ENCODE results near the gene KAT14. TPM values are rescaled to one million over a fixed set of nuclear protein-coding genes. Genes with fewer than 3 reads are reported as not detected.

KAT14 gene
- total and polyA plus RNA-seq, 3 experiments from 2014 or later: 17.8 to 21.4 (median 18.6) TPM

DNA sequence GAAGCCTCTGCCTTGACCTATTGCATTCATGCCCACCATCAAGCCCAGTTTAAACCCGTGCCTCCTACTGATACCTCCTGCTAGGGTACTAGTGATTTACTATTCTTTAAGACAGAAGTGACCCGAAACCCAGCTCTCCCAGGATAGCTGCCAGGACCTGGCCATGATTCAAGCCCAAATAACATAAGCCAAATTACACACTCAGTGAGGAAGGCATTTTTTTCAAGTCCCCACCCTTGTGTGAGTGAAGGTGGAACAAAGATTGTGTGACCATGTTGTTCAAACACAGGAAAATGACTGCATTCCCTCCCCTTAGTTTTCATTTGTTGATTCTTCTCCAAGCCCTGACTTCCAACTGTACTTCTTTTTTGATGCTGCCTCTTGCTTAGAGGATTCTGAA, 3.7 kb upstream of the KAT14 start:
- CTCF ChIA-PET: no interaction called here
- Histone ChIP-seq H3K4me1 (ENCODE audit: insufficient read depth, low read length) (peaks cover 10% of the 10 kb centered on the region), H3K27me3 (ENCODE audit: insufficient read depth, low read length, poor library complexity, severe bottlenecking) (no peaks in the 10 kb centered on the region), H3K9me3 (ENCODE audit: low read length) (no peaks in the 10 kb centered on the region), H3K4me3 (ENCODE audit: low read length) (no peak overlapping the region), H3K27ac (ENCODE audit: low read depth, low read length) (no peak overlapping the region), H3K36me3 (ENCODE audit: insufficient read depth, low read length) (no peaks in the 10 kb centered on the region)
- POLR2A ChIA-PET: no interaction called here
- Mint-ChIP-seq H3K27me3 (peaks cover 2 to 4% of the 10 kb centered on the region in 2 donors), H3K4me1 (peaks cover 11 to 17% (median 13%) of the 10 kb centered on the region in 3 donors), H3K27ac (peak overlapping the region in 1 of 8 donors; percentile 89), H3K36me3 (peaks cover 0 to 7% (median 0%) of the 10 kb centered on the region in 3 donors), H3K9me3 (no peaks in the 10 kb centered on the region), H3K4me3 (peak overlapping the region in 1 of 7 donors; percentile 6)
- no peak for DNase-seq

DNA sequence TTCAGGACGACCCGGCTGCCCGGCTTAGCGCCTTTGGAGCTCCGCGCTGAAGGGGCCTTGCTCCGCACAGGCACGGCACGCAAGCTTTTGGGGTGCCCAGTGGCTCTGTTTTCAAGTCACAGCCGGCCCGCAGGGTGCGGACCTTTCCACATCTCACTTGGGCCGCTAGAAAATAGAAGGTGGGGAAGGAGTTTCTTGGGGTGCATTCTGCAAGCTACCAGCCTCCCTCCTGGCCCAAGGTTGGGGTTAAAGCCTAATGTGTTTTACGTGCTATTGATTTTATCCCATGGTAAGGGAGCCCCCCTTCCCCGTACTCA, 561 bp downstream of the KAT14 start:
- H3K9me3 ChIP-seq (ENCODE audit: low read length): no peaks in the 10 kb centered on the region
- peaks cover 24% of the 10 kb centered on the region for H3K4me1 ChIP-seq (ENCODE audit: insufficient read depth, low read length)
- H3K27ac ChIP-seq (ENCODE audit: low read depth, low read length): peak overlapping the region; percentile 83
- POLR2A ChIA-PET: interaction anchor here (0.6 to 1.9 kb wide), 5 partner anchors 7 to 456 kb away, joined by 3 to 6 read pairs (median 3); partner anchors contain the start of genes RRBP1 and ZNF133
- Mint-ChIP-seq H3K27ac (peak overlapping the region; percentile 69 to 95 (median 83)), H3K4me1 (peaks cover 36 to 45% (median 36%) of the 10 kb centered on the region in 3 donors), H3K9me3 (no peaks in the 10 kb centered on the region), H3K27me3 (peaks cover 0 to 2% of the 10 kb centered on the region in 2 donors), H3K36me3 (peaks cover 2 to 19% (median 3%) of the 10 kb centered on the region in 3 donors), H3K4me3 (peak overlapping the region; percentile 88 to 95 (median 89))
- H3K27me3 ChIP-seq (ENCODE audit: insufficient read depth, low read length, poor library complexity, severe bottlenecking): no peaks in the 10 kb centered on the region
- peak overlapping the region; percentile 95 for H3K4me3 ChIP-seq (ENCODE audit: low read length)
- CTCF ChIA-PET: interaction anchor here (0.9 to 1.2 kb wide), 3 partner anchors 14 to 568 kb away, joined by 3 to 4 read pairs (median 3); partner anchors contain the start of genes DSTN and ZNF133
- DNase-seq: no peak
- no peaks in the 10 kb centered on the region for H3K36me3 ChIP-seq (ENCODE audit: insufficient read depth, low read length)

GRCh38 chr20:18138639-18139583, 1.2 kb downstream of the KAT14 start:
- H3K4me1 ChIP-seq (ENCODE audit: insufficient read depth, low read length): peaks cover 24% of the 10 kb centered on the region
- Mint-ChIP-seq H3K27ac (peak overlapping the region; percentile 69 to 95 (median 86)), H3K4me3 (peak overlapping the region; percentile 88 to 95 (median 89)), H3K4me1 (peaks cover 36 to 47% (median 37%) of the 10 kb centered on the region in 3 donors), H3K36me3 (peaks cover 2 to 24% (median 3%) of the 10 kb centered on the region in 3 donors), H3K27me3 (peaks cover 0 to 2% of the 10 kb centered on the region in 2 donors), H3K9me3 (no peaks in the 10 kb centered on the region)
- peak overlapping the region; percentile 95 for H3K4me3 ChIP-seq (ENCODE audit: low read length)
- DNase-seq: no peak
- no peaks in the 10 kb centered on the region for H3K36me3 ChIP-seq (ENCODE audit: insufficient read depth, low read length)
- no peaks in the 10 kb centered on the region for H3K9me3 ChIP-seq (ENCODE audit: low read length)
- H3K27ac ChIP-seq (ENCODE audit: low read depth, low read length): peak overlapping the region; percentile 83
- H3K27me3 ChIP-seq (ENCODE audit: insufficient read depth, low read length, poor library complexity, severe bottlenecking): no peaks in the 10 kb centered on the region
- POLR2A ChIA-PET: interaction anchor here (0.5 to 1.9 kb wide), 5 partner anchors 149 to 456 kb away, joined by 3 to 6 read pairs (median 3); partner anchors contain the start of genes RRBP1 and ZNF133
- CTCF ChIA-PET: interaction anchor here (0.9 to 1.7 kb wide), 4 partner anchors 13 to 569 kb away, joined by 3 to 4 read pairs (median 3); partner anchors contain the start of genes DSTN, RRBP1 and ZNF133

GRCh38 chr20:18139832-18140231, 2.2 kb downstream of the KAT14 start:
- Histone ChIP-seq H3K36me3 (ENCODE audit: insufficient read depth, low read length) (peaks cover 2% of the 10 kb centered on the region), H3K4me3 (ENCODE audit: low read length) (no peak overlapping the region), H3K4me1 (ENCODE audit: insufficient read depth, low read length) (peaks cover 24% of the 10 kb centered on the region), H3K27me3 (ENCODE audit: insufficient read depth, low read length, poor library complexity, severe bottlenecking) (no peaks in the 10 kb centered on the region), H3K9me3 (ENCODE audit: low read length) (no peaks in the 10 kb centered on the region), H3K27ac (ENCODE audit: low read depth, low read length) (no peak overlapping the region)
- H3K4me3 Mint-ChIP-seq: peak overlapping the region; percentile 15 to 94 (median 88)
- H3K4me1 Mint-ChIP-seq: peaks cover 36 to 56% (median 38%) of the 10 kb centered on the region in 3 donors
- POLR2A ChIA-PET: no interaction called here
- H3K9me3 Mint-ChIP-seq: no peaks in the 10 kb centered on the region
- CTCF ChIA-PET: interaction anchor here (1.7 kb wide), 1 partner anchor 457 kb away, joined by 3 read pairs; the partner anchor contains the start of gene RRBP1
- peaks cover 3 to 33% (median 5%) of the 10 kb centered on the region in 3 donors for H3K36me3 Mint-ChIP-seq
- no peak for DNase-seq
- peaks cover 0 to 2% of the 10 kb centered on the region in 2 donors for H3K27me3 Mint-ChIP-seq
- peak overlapping the region in 5 of 8 donors; percentile 33 to 95 (median 90) for H3K27ac Mint-ChIP-seq

GRCh38 chr20:18144541-18145099, 7.0 kb downstream of the KAT14 start:
- Histone ChIP-seq H3K27ac (ENCODE audit: low read depth, low read length) (no peak overlapping the region), H3K36me3 (ENCODE audit: insufficient read depth, low read length) (peaks cover 13% of the 10 kb centered on the region), H3K27me3 (ENCODE audit: insufficient read depth, low read length, poor library complexity, severe bottlenecking) (no peaks in the 10 kb centered on the region), H3K9me3 (ENCODE audit: low read length) (no peaks in the 10 kb centered on the region), H3K4me1 (ENCODE audit: insufficient read depth, low read length) (peaks cover 8% of the 10 kb centered on the region), H3K4me3 (ENCODE audit: low read length) (no peak overlapping the region)
- no peaks in the 10 kb centered on the region for H3K27me3 Mint-ChIP-seq
- peaks cover 6 to 58% (median 15%) of the 10 kb centered on the region in 3 donors for H3K36me3 Mint-ChIP-seq
- H3K4me3 Mint-ChIP-seq: no peak overlapping the region
- no peak for DNase-seq
- H3K4me1 Mint-ChIP-seq: peaks cover 25 to 42% (median 28%) of the 10 kb centered on the region in 3 donors
- peak overlapping the region in 4 of 8 donors; percentile 32 to 66 (median 44) for H3K27ac Mint-ChIP-seq
- ChIA-PET CTCF (no interaction called here), POLR2A (no interaction called here)
- H3K9me3 Mint-ChIP-seq: no peaks in the 10 kb centered on the region

- no peak overlapping the region for H3K27ac ChIP-seq (ENCODE audit: low read depth, low read length)
- H3K4me1 ChIP-seq (ENCODE audit: insufficient read depth, low read length): no peaks in the 10 kb centered on the region
- H3K4me3 Mint-ChIP-seq: no peak overlapping the region
- H3K27me3 ChIP-seq (ENCODE audit: insufficient read depth, low read length, poor library complexity, severe bottlenecking): no peaks in the 10 kb centered on the region
- H3K36me3 ChIP-seq (ENCODE audit: insufficient read depth, low read length): no peaks in the 10 kb centered on the region
- H3K36me3 Mint-ChIP-seq: peaks cover 6 to 80% (median 17%) of the 10 kb centered on the region in 3 donors
- ChIA-PET POLR2A (no interaction called here), CTCF (no interaction called here)
- no peak overlapping the region for H3K4me3 ChIP-seq (ENCODE audit: low read length)
- H3K27ac Mint-ChIP-seq: no peak overlapping the region
- H3K27me3 Mint-ChIP-seq: no peaks in the 10 kb centered on the region
- no peaks in the 10 kb centered on the region for H3K9me3 Mint-ChIP-seq
- no peaks in the 10 kb centered on the region for H3K9me3 ChIP-seq (ENCODE audit: low read length)
- peaks cover 7 to 17% (median 11%) of the 10 kb centered on the region in 3 donors for H3K4me1 Mint-ChIP-seq
- no peak for DNase-seq
Measured at GRCh38 chr20:18154342-18154741, 16.7 kb downstream of the KAT14 start.

GRCh38 chr20:18156045-18156444, 18.4 kb downstream of the KAT14 start:
- H3K4me3 ChIP-seq (ENCODE audit: low read length): no peak overlapping the region
- peak overlapping the region in 1 of 8 donors; percentile 50 for H3K27ac Mint-ChIP-seq
- H3K4me3 Mint-ChIP-seq: no peak overlapping the region
- no peaks in the 10 kb centered on the region for H3K27me3 ChIP-seq (ENCODE audit: insufficient read depth, low read length, poor library complexity, severe bottlenecking)
- no peak for DNase-seq
- no peaks in the 10 kb centered on the region for H3K27me3 Mint-ChIP-seq
- ChIA-PET CTCF (no interaction called here), POLR2A (no interaction called here)
- H3K9me3 Mint-ChIP-seq: no peaks in the 10 kb centered on the region
- H3K27ac ChIP-seq (ENCODE audit: low read depth, low read length): no peak overlapping the region
- no peaks in the 10 kb centered on the region for H3K9me3 ChIP-seq (ENCODE audit: low read length)
- H3K4me1 ChIP-seq (ENCODE audit: insufficient read depth, low read length): no peaks in the 10 kb centered on the region
- H3K4me1 Mint-ChIP-seq: peaks cover 3 to 15% (median 7%) of the 10 kb centered on the region in 3 donors
- H3K36me3 Mint-ChIP-seq: peaks cover 6 to 77% (median 18%) of the 10 kb centered on the region in 3 donors
- no peaks in the 10 kb centered on the region for H3K36me3 ChIP-seq (ENCODE audit: insufficient read depth, low read length)
